Gastroesophageal sphincter (tissue), 4 donors: ENCODE measurements around the gene DPH6. TPM values are rescaled to one million over a fixed set of nuclear protein-coding genes. Genes with fewer than 3 reads are reported as not detected.
A peak's percentile ranks its signal among the peaks of the same experiment; 100 is the strongest.
"Not testable (repeated sequence)": the region's sequence is repeated elsewhere in the genome, so short reads cannot be mapped to it uniquely, and the experiment has no call there.

Source experiments
- ATAC-seq: fragments of 150-250 bp; one replicate; pipeline ENCODE4 v1.9.1; 2016; ENCODE audit warnings: mild to moderate bottlenecking, moderate library complexity
- H3K27ac ChIP-seq, 4 donors: fragments of 200-600 bp; sonication (generic) in 3 of 4; 1 replicate in 3 of 4; 2 replicates in 1 of 4; pipeline ENCODE4 v1.5.1; 2016 to 2019
- H3K27me3 ChIP-seq: fragments of 200-600 bp; sonication (generic); one replicate; pipeline ENCODE4 v1.5.1; 2019
- H3K36me3 ChIP-seq, 2 donors: fragments of 200-600 bp; sonication (generic); one replicate each; pipeline ENCODE4 v1.5.1; 2019; ENCODE audit warnings: control low read depth in 1 of 2
- H3K4me1 ChIP-seq, 3 donors: fragments of 200-600 bp; sonication (generic); 1 replicate in 2 of 3; 2 replicates in 1 of 3; pipeline ENCODE4 v1.5.1; 2016 to 2019; ENCODE audit warnings: control low read depth in 2 of 3
- H3K4me3 ChIP-seq, 2 donors: fragments of 200-600 bp; sonication (generic); one replicate each; pipeline ENCODE4 v1.5.1; 2019; ENCODE audit warnings: mild to moderate bottlenecking in 1 of 2, moderate library complexity in 1 of 2
- H3K9me3 ChIP-seq, 3 donors: fragments of 200-600 bp; sonication (generic); one replicate each; pipeline ENCODE4 v1.5.1; 2017 to 2019; ENCODE audit warnings: control low read depth in 2 of 3
- CTCF ChIP-seq, 4 experiments: fragments of 200-600 bp in 2 of 4; fragments of 450-650 bp in 2 of 4; sonication (generic) in 1 of 4; IDR thresholded peaks; one replicate each; pipeline ENCODE4 v1.5.1; 2017 to 2019; ENCODE audit warnings: antibody characterized with exemption in 4 of 4, mild to moderate bottlenecking in 2 of 4, moderate library complexity in 2 of 4
- EP300 ChIP-seq: sonication (generic); formaldehyde crosslinking; IDR thresholded peaks from one replicate; pipeline ENCODE4 v1.6.1; 2017; ENCODE audit warnings: antibody characterized with exemption, mild to moderate bottlenecking
- POLR2A ChIP-seq, 2 donors: fragments of 450-650 bp; IDR thresholded peaks; one replicate each; pipeline ENCODE4 v1.6.1; 2017; ENCODE audit warnings: antibody characterized with exemption in 2 of 2, mild to moderate bottlenecking in 2 of 2, moderate library complexity in 1 of 2
- POLR2AphosphoS5 ChIP-seq: sonication (generic); formaldehyde crosslinking; IDR thresholded peaks from one replicate; pipeline ENCODE4 v1.6.1; 2017; ENCODE audit warnings: antibody characterized with exemption
- WGBS, 2 donors: methylation state at CpG; one replicate each; pipeline ENCODE4 v1.1.5; 2018; ENCODE audit warnings: low coverage in 1 of 2; 5-methylcytosine and 5-hydroxymethylcytosine counted together
- total RNA-seq, 4 donors: library from RNA; depleted of rRNA; stranded (reverse); fragments of >200 nt; gene quantifications; one replicate each; pipeline ENCODE4 v1.1.0, GENCODE V29; 2016

The DPH6 gene
- 10 to 100 TPM in 3 of 4 donors, 1 to 10 TPM in 1; 5.4 to 46.2 (median 17.7) TPM for total RNA-seq

GRCh38 chr15:35545824-35546510, at the start of gene DPH6:
TSS of gene DPH6 (minus strand) at chr15:35546165. CDS start at chr15:35546141, 24 bp downstream.
- Histone ChIP-seq H3K9me3 (no peaks in the 10 kb centered on the region), H3K36me3 (no peaks in the 10 kb centered on the region), H3K27ac (peak within 1 kb of the TSS; percentile 89 to 98 (median 94)), H3K4me3 (peak within 1 kb of the TSS; percentile 64 to 81), H3K4me1 (peaks cover 11 to 34% (median 14%) of the 10 kb centered on the region in 3 donors), H3K27me3 (no peaks in the 10 kb centered on the region)
- ATAC-seq = peak; percentile 92
- peak; percentile 69 for TF ChIP-seq POLR2AphosphoS5
- peak in 2 of 4 experiments; percentile 17 to 38 for TF ChIP-seq CTCF (IDR thresholded peaks at IDR 0.05)
- TF ChIP-seq EP300 = no peak
- TF ChIP-seq POLR2A (IDR thresholded peaks at IDR 0.05) = peak; percentile 59 to 66
- WGBS, 2 donors = 0% methylated on average over 2 to 12 of the region's 66 CpGs

- no peak for ATAC-seq
- 85 to 95% methylated on average over 1 of the region's 1 CpG for WGBS, 2 donors
Measured at GRCh38 chr15:35595656-35596055, 49.7 kb upstream of the DPH6 start.

GRCh38 chr15:35591987-35592386, 46.0 kb upstream of the DPH6 start:
- H3K27ac ChIP-seq, H3K9me3 ChIP-seq, H3K27me3 ChIP-seq, ATAC-seq, H3K4me3 ChIP-seq, H3K36me3 ChIP-seq: not testable (repeated sequence)
- WGBS, 2 donors = 89 to 100% methylated on average over 2 of the region's 2 CpGs
- H3K4me1 ChIP-seq = peaks cover 0 to 10% (median 0%) of the 10 kb centered on the region in 3 donors

More at GRCh38 chr15:35595656-35596055, 49.7 kb upstream of the DPH6 start:
- Histone ChIP-seq H3K4me3 (no peak overlapping the region), H3K9me3 (no peaks in the 10 kb centered on the region), H3K4me1 (no peaks in the 10 kb centered on the region), H3K36me3 (no peaks in the 10 kb centered on the region), H3K27me3 (no peaks in the 10 kb centered on the region), H3K27ac (no peak overlapping the region)
- TF ChIP-seq EP300 (no peak), POLR2AphosphoS5 (no peak), POLR2A (IDR thresholded peaks at IDR 0.05) (no peak), CTCF (IDR thresholded peaks at IDR 0.05) (no peak)

GRCh38 chr15:35583863-35584528, 38.0 kb upstream of the DPH6 start:
- Histone ChIP-seq H3K4me3 (no peak overlapping the region), H3K27me3 (no peaks in the 10 kb centered on the region), H3K36me3 (no peaks in the 10 kb centered on the region), H3K4me1 (peaks cover 0 to 60% (median 5%) of the 10 kb centered on the region in 3 donors), H3K9me3 (no peaks in the 10 kb centered on the region), H3K27ac (peak overlapping the region; percentile 69 to 77 (median 70))
- 0 to 60% methylated on average over 1 of the region's 1 CpG for WGBS, 2 donors
- TF ChIP-seq EP300 (no peak), POLR2AphosphoS5 (peak; percentile 77), POLR2A (IDR thresholded peaks at IDR 0.05) (no peak), CTCF (IDR thresholded peaks at IDR 0.05) (no peak)
- peak; percentile 79 for ATAC-seq

GRCh38 chr15:35580606-35581005, 34.6 kb upstream of the DPH6 start:
- 93 to 100% methylated on average over 2 to 3 of the region's 3 CpGs for WGBS, 2 donors
- Histone ChIP-seq H3K4me3 (no peak overlapping the region), H3K4me1 (peaks cover 0 to 61% (median 5%) of the 10 kb centered on the region in 3 donors), H3K27me3 (no peaks in the 10 kb centered on the region), H3K27ac (no peak overlapping the region), H3K9me3 (no peaks in the 10 kb centered on the region), H3K36me3 (no peaks in the 10 kb centered on the region)
- no peak for ATAC-seq
- TF ChIP-seq CTCF (IDR thresholded peaks at IDR 0.05) (no peak), POLR2AphosphoS5 (no peak), EP300 (no peak), POLR2A (IDR thresholded peaks at IDR 0.05) (no peak)
